Prostate gland (tissue), 2 donors: ENCODE data around the gene SUN1. TPM values are rescaled to one million over a fixed set of nuclear protein-coding genes. Genes with fewer than 3 reads are reported as not detected.

Experiments
- DNase-seq: peaks from one replicate; pipeline ENCODE4 v3.0.0-alpha.2; 2019; ENCODE audit warnings: low spot score
- H3K27ac ChIP-seq, 2 donors: fragments of 200-600 bp; sonication (generic); 2 replicates each; pipeline ENCODE4 v1.5.1; 2017 to 2019
- H3K27me3 ChIP-seq: fragments of 200-600 bp; sonication (generic); replicated peaks from 2 replicates; pipeline ENCODE4 v1.5.1; 2019; ENCODE audit not compliant: insufficient read depth
- H3K36me3 ChIP-seq, 2 donors: fragments of 200-600 bp; sonication (generic); 1 replicate in 1 of 2; 2 replicates in 1 of 2; pipeline versions ENCODE4 v1.5.1 to v1.8.1; 2017 to 2019
- H3K4me1 ChIP-seq: fragments of 200-600 bp; sonication (generic); replicated peaks from 2 replicates; pipeline ENCODE4 v1.5.1; 2019
- H3K4me3 ChIP-seq, 2 donors: fragments of 200-600 bp; sonication (generic); 2 replicates each; pipeline ENCODE4 v1.5.1; 2017 to 2019
- H3K9me3 ChIP-seq: fragments of 200-600 bp; sonication (generic); 2 replicates; pipeline ENCODE4 v1.5.1; 2017
- POLR2A ChIP-seq: fragments of 450-650 bp; IDR thresholded peaks from one replicate; pipeline ENCODE4 v1.6.1; 2016; ENCODE audit warnings: antibody characterized with exemption, mild to moderate bottlenecking
- POLR2AphosphoS5 ChIP-seq: sonication (generic); formaldehyde crosslinking; IDR thresholded peaks from one replicate; pipeline ENCODE4 v1.6.1; 2017; ENCODE audit warnings: antibody characterized with exemption
- WGBS: methylation state at CpG from one replicate; pipeline ENCODE4 v1.1.5; 2018; 5-methylcytosine and 5-hydroxymethylcytosine counted together
- intact Hi-C: fragments of 100-400 bp; cut with DNase I; formaldehyde crosslinking; loops from one replicate; pipeline ENCODE4 v1.14.2; 2022
- total RNA-seq, 2 donors: library from RNA; depleted of rRNA; stranded (reverse); fragments of >200 nt; gene quantifications; one replicate each; pipeline ENCODE4 v1.1.0, GENCODE V29; 2016
- TF ChIP-seq, protein P1 (sequence below), 4 experiments: fragments of 200-600 bp in 2 of 4; fragments of 450-650 bp in 2 of 4; sonication (generic) in 2 of 4; IDR thresholded peaks; 1 replicate in 3 of 4; 2 replicates in 1 of 4; pipeline ENCODE4 v1.5.1; 2016 to 2019; ENCODE audit warnings: antibody characterized with exemption in 4 of 4, mild to moderate bottlenecking in 2 of 4, moderate library complexity in 2 of 4

Gene SUN1
- total RNA-seq, 2 donors from 2014 or later = 106 to 177 TPM

DNA sequence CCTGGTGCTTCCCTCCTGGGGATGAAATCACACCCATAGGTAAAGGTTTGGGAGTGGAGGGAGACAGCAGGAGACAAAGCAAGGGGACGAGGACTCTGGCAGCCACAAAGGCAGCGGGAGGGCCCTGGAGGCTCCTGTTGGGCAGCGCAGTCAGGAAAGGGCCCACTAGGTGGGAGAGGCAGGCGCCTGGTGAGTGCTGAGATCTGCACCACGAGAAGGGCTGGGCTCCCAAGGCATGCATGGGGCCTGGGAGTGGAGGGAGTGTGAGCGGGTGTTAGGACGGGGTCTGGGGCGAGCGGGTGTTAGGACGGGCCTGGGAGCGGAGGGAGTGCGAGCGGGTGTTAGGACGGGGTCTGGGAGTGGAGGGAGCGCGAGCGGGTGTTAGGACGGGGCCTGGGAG lies 57.1 kb downstream of the SUN1 start:
- DNase-seq = no peak
- no peak for TF ChIP-seq POLR2AphosphoS5
- no peak for TF ChIP-seq POLR2A
- TF ChIP-seq, protein P1, sequence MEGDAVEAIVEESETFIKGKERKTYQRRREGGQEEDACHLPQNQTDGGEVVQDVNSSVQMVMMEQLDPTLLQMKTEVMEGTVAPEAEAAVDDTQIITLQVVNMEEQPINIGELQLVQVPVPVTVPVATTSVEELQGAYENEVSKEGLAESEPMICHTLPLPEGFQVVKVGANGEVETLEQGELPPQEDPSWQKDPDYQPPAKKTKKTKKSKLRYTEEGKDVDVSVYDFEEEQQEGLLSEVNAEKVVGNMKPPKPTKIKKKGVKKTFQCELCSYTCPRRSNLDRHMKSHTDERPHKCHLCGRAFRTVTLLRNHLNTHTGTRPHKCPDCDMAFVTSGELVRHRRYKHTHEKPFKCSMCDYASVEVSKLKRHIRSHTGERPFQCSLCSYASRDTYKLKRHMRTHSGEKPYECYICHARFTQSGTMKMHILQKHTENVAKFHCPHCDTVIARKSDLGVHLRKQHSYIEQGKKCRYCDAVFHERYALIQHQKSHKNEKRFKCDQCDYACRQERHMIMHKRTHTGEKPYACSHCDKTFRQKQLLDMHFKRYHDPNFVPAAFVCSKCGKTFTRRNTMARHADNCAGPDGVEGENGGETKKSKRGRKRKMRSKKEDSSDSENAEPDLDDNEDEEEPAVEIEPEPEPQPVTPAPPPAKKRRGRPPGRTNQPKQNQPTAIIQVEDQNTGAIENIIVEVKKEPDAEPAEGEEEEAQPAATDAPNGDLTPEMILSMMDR (IDR thresholded peaks at IDR 0.05) = no peak
- Histone ChIP-seq H3K27me3 (no peaks in the 10 kb centered on the region), H3K27ac (no peak overlapping the region), H3K4me3 (no peak overlapping the region), H3K4me1 (peaks cover 8% of the 10 kb centered on the region), H3K9me3 (no peaks in the 10 kb centered on the region), H3K36me3 (peaks cover 0 to 25% of the 10 kb centered on the region in 2 donors)
- 96% methylated on average over 17 of the region's 18 CpGs for WGBS
- intact Hi-C loops = no loop called here

DNA sequence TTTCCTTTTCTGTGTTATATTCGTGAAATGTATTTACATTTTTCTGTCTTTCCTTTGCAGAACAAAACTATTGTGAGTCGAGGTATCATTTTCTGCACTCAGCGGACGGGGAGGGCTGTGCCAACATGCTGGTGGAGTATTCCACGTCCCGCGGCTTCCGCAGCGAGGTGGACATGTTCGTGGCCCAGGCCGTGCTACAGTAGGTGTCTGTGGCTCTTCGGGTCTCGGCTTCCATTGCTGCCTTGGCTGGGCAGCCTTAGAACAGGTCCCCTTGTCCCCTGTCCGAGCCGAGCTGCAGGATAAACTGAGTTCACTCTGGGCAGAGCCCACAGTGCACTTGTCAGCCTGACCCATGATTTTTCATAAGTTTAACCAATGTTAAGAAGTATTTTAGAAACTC lies 58.6 kb downstream of the SUN1 start:
- Histone ChIP-seq H3K9me3 (no peaks in the 10 kb centered on the region), H3K4me1 (no peaks in the 10 kb centered on the region), H3K36me3 (peaks cover 6 to 25% of the 10 kb centered on the region in 2 donors), H3K27ac (no peak overlapping the region), H3K4me3 (no peak overlapping the region), H3K27me3 (no peaks in the 10 kb centered on the region)
- TF ChIP-seq POLR2A (no peak), POLR2AphosphoS5 (no peak)
- TF ChIP-seq, protein P1 (IDR thresholded peaks at IDR 0.05) = no peak
- WGBS = 91% methylated on average over 15 of the region's 15 CpGs
- no peak for DNase-seq
- intact Hi-C loops = no loop called here

DNA sequence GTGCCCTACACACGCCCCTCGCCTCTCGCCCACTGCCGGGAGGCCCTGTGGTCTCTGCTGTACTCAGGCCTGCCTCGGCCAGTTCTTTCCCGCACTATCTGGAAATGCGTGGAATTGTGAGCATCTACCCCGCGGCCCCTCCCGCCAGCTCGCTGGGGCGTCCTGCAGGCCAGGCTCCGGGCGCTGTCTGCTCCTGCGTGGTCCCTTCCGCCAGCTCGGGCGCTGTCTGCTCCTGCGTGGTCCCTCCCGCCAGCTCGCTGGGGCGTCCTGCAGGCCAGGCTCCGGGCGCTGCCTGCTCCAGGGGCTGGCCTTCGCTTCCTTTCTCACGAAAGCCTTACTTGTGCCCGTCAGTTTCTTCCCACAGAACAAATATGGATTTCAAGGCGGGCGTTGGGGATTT lies 59.0 kb downstream of the SUN1 start:
- H3K27me3 ChIP-seq = no peaks in the 10 kb centered on the region
- TF ChIP-seq, protein P1 (IDR thresholded peaks at IDR 0.05) = no peak
- TF ChIP-seq POLR2A (no peak), POLR2AphosphoS5 (no peak)
- 96% methylated on average over 29 of the region's 29 CpGs for WGBS
- DNase-seq = no peak
- H3K27ac ChIP-seq = no peak overlapping the region
- H3K4me1 ChIP-seq = no peaks in the 10 kb centered on the region
- no peaks in the 10 kb centered on the region for H3K9me3 ChIP-seq
- intact Hi-C loops = no loop called here
- peaks cover 10 to 25% of the 10 kb centered on the region in 2 donors for H3K36me3 ChIP-seq
- H3K4me3 ChIP-seq = no peak overlapping the region

DNA sequence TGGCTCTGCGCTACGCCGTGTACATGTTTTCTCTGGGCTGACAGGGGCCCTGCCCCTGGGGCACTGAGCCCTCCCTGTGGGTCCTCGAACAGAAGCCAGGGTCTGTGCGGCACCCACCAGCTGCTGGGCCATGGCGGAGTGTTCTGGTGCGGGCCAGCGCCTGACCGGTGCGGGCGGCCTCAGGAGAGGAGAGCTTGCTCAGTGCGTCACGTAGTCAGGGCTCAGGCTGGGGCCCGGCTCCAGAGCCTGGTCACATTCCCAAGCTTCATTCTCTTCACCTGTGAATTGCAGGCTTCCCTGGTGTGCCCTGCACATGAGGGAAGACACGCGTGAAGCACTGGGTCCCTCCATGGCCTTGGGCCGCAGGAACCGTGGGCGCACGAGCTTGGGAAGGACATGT lies 59.5 kb downstream of the SUN1 start:
- intact Hi-C loops = no loop called here
- Histone ChIP-seq H3K4me3 (no peak overlapping the region), H3K4me1 (no peaks in the 10 kb centered on the region), H3K36me3 (peaks cover 10 to 25% of the 10 kb centered on the region in 2 donors), H3K27ac (no peak overlapping the region), H3K27me3 (no peaks in the 10 kb centered on the region), H3K9me3 (no peaks in the 10 kb centered on the region)
- whole genome bisulfite sequencing = 98% methylated on average over 19 of the region's 20 CpGs
- DNase-seq = no peak
- TF ChIP-seq, protein P1 (IDR thresholded peaks at IDR 0.05) = no peak
- no peak for TF ChIP-seq POLR2A
- no peak for TF ChIP-seq POLR2AphosphoS5

DNA sequence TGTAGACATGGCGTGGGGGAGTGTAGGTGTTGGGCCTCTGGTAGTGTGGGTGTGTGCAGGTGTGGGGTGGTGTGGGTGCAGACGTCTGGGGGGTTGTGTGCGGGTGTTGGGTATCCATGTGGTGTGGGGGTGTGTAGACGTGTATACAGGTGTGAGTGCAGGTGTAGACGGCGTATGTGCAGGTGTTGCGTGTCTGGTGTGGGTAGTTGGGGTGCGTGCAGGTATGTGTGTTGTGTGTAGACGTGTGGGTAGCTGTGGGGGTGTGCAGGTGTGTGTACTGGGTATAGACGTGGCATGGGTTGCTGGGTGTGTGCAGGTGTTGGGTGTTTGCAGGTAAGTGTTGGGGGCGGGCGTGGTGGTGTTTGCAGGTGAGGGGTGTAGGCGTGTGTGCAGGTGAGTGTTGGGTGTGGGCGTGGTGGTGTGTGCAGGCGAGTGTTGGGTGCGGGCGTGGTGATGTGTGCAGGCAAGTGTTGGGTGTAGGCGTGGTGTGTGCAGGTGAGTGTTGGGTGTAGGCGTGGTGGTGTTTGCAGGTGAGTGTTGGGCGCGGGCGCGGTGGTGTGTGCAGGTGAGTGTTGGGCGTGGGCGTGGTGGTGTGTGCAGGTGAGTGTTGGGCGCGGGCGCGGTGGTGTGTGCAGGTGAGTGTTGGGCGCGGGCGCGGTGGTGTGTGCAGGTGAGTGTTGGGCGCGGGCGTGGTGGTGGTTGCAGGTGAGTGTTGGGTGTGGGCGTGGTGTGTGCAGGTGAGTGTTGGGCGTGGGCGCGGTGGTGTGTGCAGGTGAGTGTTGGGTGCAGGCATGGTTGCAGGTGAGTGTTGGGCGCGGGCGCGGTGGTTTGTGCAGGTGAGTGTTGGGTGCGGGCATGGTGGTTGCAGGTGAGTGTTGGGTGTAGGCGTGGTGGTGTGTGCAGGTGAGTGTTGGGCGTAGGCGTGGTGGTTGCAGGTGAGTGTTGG lies 60.6 kb downstream of the SUN1 start:
- H3K36me3 ChIP-seq = peaks cover 10 to 21% of the 10 kb centered on the region in 2 donors
- H3K9me3 ChIP-seq = no peaks in the 10 kb centered on the region
- H3K27ac ChIP-seq = no peak overlapping the region
- no peaks in the 10 kb centered on the region for H3K27me3 ChIP-seq
- no peak for DNase-seq
- no peaks in the 10 kb centered on the region for H3K4me1 ChIP-seq
- intact Hi-C loops = no loop called here
- no peak overlapping the region for H3K4me3 ChIP-seq
- 93% methylated on average over 48 of the region's 48 CpGs for WGBS
- TF ChIP-seq POLR2A (no peak), POLR2AphosphoS5 (no peak)
- TF ChIP-seq, protein P1 (IDR thresholded peaks at IDR 0.05) = no peak
